Keratinocyte (primary cell): ENCODE results near the gene MAMDC2.

Source experiments
- CTCF ChIP-seq, 3 experiments: IDR thresholded peaks in 1 of 3; conservative IDR thresholded peaks in 1 of 3; optimal IDR thresholded peaks in 1 of 3; 2 replicates in 2 of 3; 3 replicates in 1 of 3; pipeline versions ENCODE3 to v1.5.1; 2011; ENCODE audit warnings: low read length in 3 of 3, mild to moderate bottlenecking in 3 of 3, moderate library complexity in 2 of 3, control low read depth in 1 of 3, inconsistent platforms in 1 of 3; ENCODE audit not compliant: insufficient read depth in 2 of 3; ENCODE audit errors: extremely low read depth in 1 of 3
- EZH2 ChIP-seq: IDR thresholded peaks from one replicate; pipeline ENCODE4 v1.6.1; 2012; ENCODE audit warnings: inconsistent platforms, mild to moderate bottlenecking, low read length, moderate library complexity

- TF ChIP-seq CTCF (optimal IDR thresholded peaks at IDR 0.05 in 1 of 3, IDR thresholded peaks at IDR 0.05 in 1 of 3, conservative IDR thresholded peaks at IDR 0.05 in 1 of 3; ENCODE audit: extremely low read depth in 1 of 3, insufficient read depth in 2 of 3, low read length in 3 of 3) (no peak), EZH2 (no peak)
These were observed 26.1 kb downstream of the MAMDC2 start for GRCh38 chr9:70069704-70070103.
